ENCODE measurements around the gene UBD.

DNA sequence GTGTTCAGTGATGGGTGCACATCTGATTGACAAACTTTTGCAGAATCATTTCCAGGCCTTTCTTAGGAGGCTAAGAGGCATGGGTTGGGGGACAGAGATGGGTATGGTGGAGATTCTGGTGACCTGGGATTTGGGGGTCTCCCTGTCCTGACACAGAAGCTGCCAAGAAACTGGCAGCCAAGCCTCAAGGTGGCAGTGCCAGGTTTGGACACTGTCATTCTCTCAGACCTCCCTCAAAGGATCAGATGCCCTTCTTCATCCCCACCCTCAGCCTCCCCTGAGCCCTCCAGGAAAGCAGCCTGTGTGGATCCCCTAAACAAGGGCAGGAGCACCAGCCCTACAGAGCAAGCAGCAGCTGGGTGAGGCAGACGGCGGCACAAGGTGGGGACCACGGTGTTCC is 53.7 kb downstream of the UBD start:
- TF ChIP-seq, protein P1, sequence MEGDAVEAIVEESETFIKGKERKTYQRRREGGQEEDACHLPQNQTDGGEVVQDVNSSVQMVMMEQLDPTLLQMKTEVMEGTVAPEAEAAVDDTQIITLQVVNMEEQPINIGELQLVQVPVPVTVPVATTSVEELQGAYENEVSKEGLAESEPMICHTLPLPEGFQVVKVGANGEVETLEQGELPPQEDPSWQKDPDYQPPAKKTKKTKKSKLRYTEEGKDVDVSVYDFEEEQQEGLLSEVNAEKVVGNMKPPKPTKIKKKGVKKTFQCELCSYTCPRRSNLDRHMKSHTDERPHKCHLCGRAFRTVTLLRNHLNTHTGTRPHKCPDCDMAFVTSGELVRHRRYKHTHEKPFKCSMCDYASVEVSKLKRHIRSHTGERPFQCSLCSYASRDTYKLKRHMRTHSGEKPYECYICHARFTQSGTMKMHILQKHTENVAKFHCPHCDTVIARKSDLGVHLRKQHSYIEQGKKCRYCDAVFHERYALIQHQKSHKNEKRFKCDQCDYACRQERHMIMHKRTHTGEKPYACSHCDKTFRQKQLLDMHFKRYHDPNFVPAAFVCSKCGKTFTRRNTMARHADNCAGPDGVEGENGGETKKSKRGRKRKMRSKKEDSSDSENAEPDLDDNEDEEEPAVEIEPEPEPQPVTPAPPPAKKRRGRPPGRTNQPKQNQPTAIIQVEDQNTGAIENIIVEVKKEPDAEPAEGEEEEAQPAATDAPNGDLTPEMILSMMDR (IDR thresholded peaks at IDR 0.05): no peak
- TF ChIP-seq POLR2A (IDR thresholded peaks at IDR 0.05): no peak
